ENCODE results near the gene NCAM2. TPM values are rescaled to one million over a fixed set of nuclear protein-coding genes. Genes with fewer than 3 reads are reported as not detected.
A peak's percentile ranks its signal among the peaks of the same experiment; 100 is the strongest.

Gene NCAM2
- total RNA-seq, 4 donors from 2014 or later, result 0.67 to 0.95 TPM; not detected in 2

DNA sequence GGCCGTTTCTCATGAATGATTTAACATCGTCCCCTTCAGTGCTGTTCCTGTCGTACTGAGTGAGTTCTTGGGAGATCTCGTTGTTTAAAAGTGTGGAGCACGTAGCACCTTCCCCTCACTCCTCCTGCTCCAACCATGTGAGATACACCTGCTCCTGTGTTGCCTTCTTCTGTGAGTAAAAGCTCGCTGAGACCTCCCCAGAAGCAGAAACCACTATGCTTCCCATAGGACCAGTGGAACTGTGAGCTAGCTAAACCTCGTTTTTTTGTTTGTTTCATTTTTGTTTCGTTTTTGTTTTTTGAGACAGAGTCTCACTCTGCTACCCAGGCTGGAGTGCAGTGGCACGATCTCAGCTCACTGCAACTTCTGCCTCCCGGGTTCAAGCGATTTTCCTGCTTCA, 198.6 kb downstream of the NCAM2 start:
- no peak for DNase-seq
- no peak for TF ChIP-seq POLR2A (IDR thresholded peaks at IDR 0.05)
- TF ChIP-seq, protein P1, sequence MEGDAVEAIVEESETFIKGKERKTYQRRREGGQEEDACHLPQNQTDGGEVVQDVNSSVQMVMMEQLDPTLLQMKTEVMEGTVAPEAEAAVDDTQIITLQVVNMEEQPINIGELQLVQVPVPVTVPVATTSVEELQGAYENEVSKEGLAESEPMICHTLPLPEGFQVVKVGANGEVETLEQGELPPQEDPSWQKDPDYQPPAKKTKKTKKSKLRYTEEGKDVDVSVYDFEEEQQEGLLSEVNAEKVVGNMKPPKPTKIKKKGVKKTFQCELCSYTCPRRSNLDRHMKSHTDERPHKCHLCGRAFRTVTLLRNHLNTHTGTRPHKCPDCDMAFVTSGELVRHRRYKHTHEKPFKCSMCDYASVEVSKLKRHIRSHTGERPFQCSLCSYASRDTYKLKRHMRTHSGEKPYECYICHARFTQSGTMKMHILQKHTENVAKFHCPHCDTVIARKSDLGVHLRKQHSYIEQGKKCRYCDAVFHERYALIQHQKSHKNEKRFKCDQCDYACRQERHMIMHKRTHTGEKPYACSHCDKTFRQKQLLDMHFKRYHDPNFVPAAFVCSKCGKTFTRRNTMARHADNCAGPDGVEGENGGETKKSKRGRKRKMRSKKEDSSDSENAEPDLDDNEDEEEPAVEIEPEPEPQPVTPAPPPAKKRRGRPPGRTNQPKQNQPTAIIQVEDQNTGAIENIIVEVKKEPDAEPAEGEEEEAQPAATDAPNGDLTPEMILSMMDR (IDR thresholded peaks at IDR 0.05), result no peak

DNA sequence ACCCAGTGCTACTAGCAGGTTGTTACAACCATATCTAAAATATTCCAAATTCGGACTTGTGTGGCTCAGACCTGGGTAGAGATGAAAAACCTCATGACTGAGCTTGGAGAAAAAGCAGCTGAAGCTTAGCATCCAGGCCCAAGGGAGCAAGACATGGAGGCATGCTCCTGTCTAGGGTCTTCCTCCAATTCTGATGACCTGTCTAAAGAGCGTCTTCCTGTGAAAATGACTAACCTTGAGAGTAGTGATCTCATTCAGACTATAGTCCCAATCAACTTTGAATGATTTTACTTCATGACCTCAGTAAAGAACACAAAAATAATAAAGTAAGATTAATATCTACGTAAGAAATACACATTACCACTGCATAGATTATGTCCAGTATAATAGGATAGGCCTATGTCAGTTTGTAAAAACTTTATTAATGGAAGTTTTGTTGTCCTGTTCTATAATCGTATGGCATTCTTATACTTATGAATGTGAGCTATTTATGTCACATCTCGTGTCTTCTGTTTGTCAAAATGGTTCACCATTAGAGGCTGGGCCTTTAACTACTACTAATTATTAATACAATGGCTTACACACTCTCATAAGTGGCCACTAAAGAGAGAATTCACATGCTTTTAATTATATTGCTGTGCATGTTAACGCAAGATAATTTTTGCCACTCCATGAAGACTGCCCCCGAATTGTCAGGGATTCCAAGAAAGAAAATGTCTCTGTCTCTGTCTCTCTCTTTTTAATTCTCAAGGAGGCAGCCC, 201.3 kb downstream of the NCAM2 start:
- H3K27ac ChIP-seq, result peak overlapping the region in 2 of 4 donors; percentile 40 to 43
- DNase-seq, result no peak
- intact Hi-C loops (cut with DNase I), result no loop called here
- no peaks in the 10 kb centered on the region for H3K27me3 ChIP-seq
- H3K9me3 ChIP-seq, result no peaks in the 10 kb centered on the region
- 71 to 72% methylated on average over 7 of the region's 7 CpGs for WGBS, 2 donors
- H3K4me1 ChIP-seq, result peaks cover 0 to 5% (median 0%) of the 10 kb centered on the region in 3 donors
- no peak overlapping the region for H3K4me3 ChIP-seq
- TF ChIP-seq POLR2A (IDR thresholded peaks at IDR 0.05), result no peak
- TF ChIP-seq, protein P1 (IDR thresholded peaks at IDR 0.05), result no peak
- H3K36me3 ChIP-seq, result no peaks in the 10 kb centered on the region

More for the DNA sequence above, 198.6 kb downstream of the NCAM2 start:
- intact Hi-C loops (cut with DNase I), result no loop called here
- H3K4me1 ChIP-seq, result peaks cover 0 to 5% (median 0%) of the 10 kb centered on the region in 3 donors
- no peak overlapping the region for H3K27ac ChIP-seq
- no peak overlapping the region for H3K4me3 ChIP-seq
- H3K9me3 ChIP-seq, result no peaks in the 10 kb centered on the region
- H3K36me3 ChIP-seq, result no peaks in the 10 kb centered on the region
- WGBS, 2 donors, result 72 to 73% methylated on average over 11 of the region's 11 CpGs
- H3K27me3 ChIP-seq, result no peaks in the 10 kb centered on the region

DNA sequence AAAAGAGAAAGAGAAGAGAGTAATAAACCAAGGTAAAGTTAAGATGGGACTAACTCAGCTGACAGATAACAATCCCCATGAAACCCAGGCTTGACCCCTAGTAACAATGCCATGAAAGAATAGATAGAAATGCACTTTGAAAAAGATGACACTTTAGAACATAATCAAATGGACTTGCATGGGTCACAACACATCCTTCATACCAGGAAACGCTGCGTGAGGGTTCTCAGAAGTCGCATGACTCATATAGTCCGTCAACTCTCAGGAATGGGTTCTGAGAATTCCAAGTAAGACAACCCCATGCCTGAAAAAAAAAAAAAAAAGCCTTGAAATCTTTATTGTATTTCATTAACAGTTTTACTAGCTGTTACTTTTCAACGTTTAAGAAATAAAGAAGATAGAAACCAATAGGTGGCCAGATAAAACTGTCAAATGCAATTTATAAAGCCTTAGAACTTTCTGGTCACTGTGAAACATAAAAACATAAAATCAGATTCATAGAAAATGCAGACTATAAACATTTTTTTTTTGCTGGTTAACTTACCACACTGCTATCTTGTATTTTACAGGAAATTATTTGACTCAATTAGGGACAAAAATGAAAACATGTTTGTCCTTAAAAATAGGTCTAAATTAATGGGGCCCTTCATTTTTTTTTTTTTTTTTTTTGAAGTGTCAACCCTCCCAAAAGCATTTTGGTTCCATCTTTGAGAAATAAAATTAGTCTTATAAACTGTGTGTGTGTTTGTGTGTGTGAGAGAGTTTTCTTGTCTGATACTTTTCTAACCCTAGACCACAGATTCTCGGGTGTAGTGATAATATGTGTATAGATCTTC, 202.1 kb downstream of the NCAM2 start:
- 36 to 50% methylated on average over 6 of the region's 6 CpGs for WGBS, 2 donors
- Histone ChIP-seq H3K36me3 (no peaks in the 10 kb centered on the region), H3K4me1 (peaks cover 0 to 5% (median 0%) of the 10 kb centered on the region in 3 donors), H3K27ac (peak overlapping the region in 2 of 4 donors; percentile 40 to 43), H3K9me3 (no peaks in the 10 kb centered on the region), H3K4me3 (peak overlapping the region in 2 of 4 donors; percentile 1 to 45), H3K27me3 (no peaks in the 10 kb centered on the region)
- intact Hi-C loops (cut with DNase I), result no loop called here
- no peak for TF ChIP-seq POLR2A (IDR thresholded peaks at IDR 0.05)
- TF ChIP-seq, protein P1 (IDR thresholded peaks at IDR 0.05), result no peak
- DNase-seq, result no peak

DNA sequence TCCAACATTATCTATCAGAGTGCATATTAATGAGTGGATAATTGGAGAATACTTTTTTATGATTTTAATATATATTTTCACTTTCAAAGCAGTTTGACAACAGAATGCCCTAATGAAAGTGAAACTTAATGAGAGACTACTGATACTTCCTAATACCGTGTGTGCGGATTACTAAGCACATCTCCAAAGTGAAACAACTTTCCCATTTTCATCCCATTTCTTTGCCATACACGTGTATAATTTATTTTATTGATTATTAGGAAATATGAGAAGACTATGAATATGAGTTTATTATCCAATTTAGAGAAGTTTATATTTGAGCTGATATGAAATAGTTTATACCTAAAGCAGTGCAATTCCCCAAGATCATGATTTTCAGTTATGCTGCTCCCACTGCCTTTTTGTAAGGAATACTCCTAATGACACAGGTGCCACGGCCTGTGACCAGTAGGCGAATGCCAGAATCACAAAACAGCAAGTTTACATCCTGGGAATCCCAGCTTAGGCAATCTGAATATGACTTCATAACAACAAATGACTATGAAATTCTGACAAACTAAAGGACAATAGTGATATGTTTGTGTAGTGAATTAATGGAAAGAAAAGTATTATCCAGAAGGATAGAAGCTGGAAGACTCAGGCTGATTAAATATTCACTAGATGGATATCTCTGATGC, 202.9 kb downstream of the NCAM2 start:
- H3K27ac ChIP-seq, result peak overlapping the region in 2 of 4 donors; percentile 4 to 33
- no peaks in the 10 kb centered on the region for H3K36me3 ChIP-seq
- TF ChIP-seq, protein P1 (IDR thresholded peaks at IDR 0.05), result no peak
- TF ChIP-seq POLR2A (IDR thresholded peaks at IDR 0.05), result no peak
- 44 to 45% methylated on average over 5 of the region's 5 CpGs for WGBS, 2 donors
- H3K4me3 ChIP-seq, result peak overlapping the region in 2 of 4 donors; percentile 1 to 45
- intact Hi-C loops (cut with DNase I), result no loop called here
- H3K9me3 ChIP-seq, result no peaks in the 10 kb centered on the region
- no peak for DNase-seq
- peaks cover 0 to 5% (median 0%) of the 10 kb centered on the region in 3 donors for H3K4me1 ChIP-seq
- H3K27me3 ChIP-seq, result no peaks in the 10 kb centered on the region

Measured in esophagus squamous epithelium (tissue), 5 donors.